Nephron progenitor cell (in vitro differentiated cells): ENCODE measurements around the gene PPP1CA.

Experiments used
- DNase-seq: peaks from one replicate; pipeline ENCODE4 v3.0.0; 2021
- H3K27ac Mint-ChIP-seq: 2 replicates; pipeline ENCODE4 v1.8.0; 2021; ENCODE audit warnings: mild to moderate bottlenecking, moderate library complexity, mixed read lengths
- H3K27me3 Mint-ChIP-seq: 2 replicates; pipeline ENCODE4 v1.8.0; 2021; ENCODE audit warnings: mild to moderate bottlenecking, low read depth, mixed read lengths; ENCODE audit not compliant: poor library complexity
- H3K36me3 Mint-ChIP-seq: 2 replicates; pipeline ENCODE4 v1.8.0; 2021; ENCODE audit warnings: low read depth, mixed read lengths
- H3K4me1 Mint-ChIP-seq: 2 replicates; pipeline ENCODE4 v1.8.0; 2021; ENCODE audit warnings: mixed read lengths
- H3K4me3 Mint-ChIP-seq: 2 replicates; pipeline ENCODE4 v1.8.0; 2021; ENCODE audit warnings: mild to moderate bottlenecking, moderate library complexity, mixed read lengths
- H3K9me3 Mint-ChIP-seq: 2 replicates; pipeline ENCODE4 v1.8.0; 2021; ENCODE audit warnings: mild to moderate bottlenecking, moderate library complexity, mixed read lengths
- CTCF ChIP-seq: fragments of 200-600 bp; sonication (generic); IDR thresholded peaks from 2 replicates; pipeline ENCODE4 v1.5.0; 2021; ENCODE audit warnings: antibody characterized with exemption

The PPP1CA gene

GRCh38 chr11:67409261-67409666 is 7.6 kb upstream of the PPP1CA start:
- peaks cover 27% of the 10 kb centered on the region for H3K27me3 Mint-ChIP-seq
- H3K36me3 Mint-ChIP-seq, result no peaks in the 10 kb centered on the region
- no peak for TF ChIP-seq CTCF
- no peak for DNase-seq
- no peak overlapping the region for H3K4me3 Mint-ChIP-seq
- peaks cover 41% of the 10 kb centered on the region for H3K4me1 Mint-ChIP-seq
- no peak overlapping the region for H3K27ac Mint-ChIP-seq
- H3K9me3 Mint-ChIP-seq, result no peaks in the 10 kb centered on the region

GRCh38 chr11:67408437-67409200 is 7.0 kb upstream of the PPP1CA start:
- no peak for DNase-seq
- peaks cover 20% of the 10 kb centered on the region for H3K27me3 Mint-ChIP-seq
- peaks cover 44% of the 10 kb centered on the region for H3K4me1 Mint-ChIP-seq
- H3K36me3 Mint-ChIP-seq, result no peaks in the 10 kb centered on the region
- no peaks in the 10 kb centered on the region for H3K9me3 Mint-ChIP-seq
- TF ChIP-seq CTCF, result no peak
- no peak overlapping the region for H3K4me3 Mint-ChIP-seq
- no peak overlapping the region for H3K27ac Mint-ChIP-seq

GRCh38 chr11:67407688-67408163 is 6.1 kb upstream of the PPP1CA start:
- no peaks in the 10 kb centered on the region for H3K9me3 Mint-ChIP-seq
- H3K27me3 Mint-ChIP-seq, result peaks cover 12% of the 10 kb centered on the region
- H3K27ac Mint-ChIP-seq, result no peak overlapping the region
- H3K36me3 Mint-ChIP-seq, result no peaks in the 10 kb centered on the region
- no peak for TF ChIP-seq CTCF
- peaks cover 43% of the 10 kb centered on the region for H3K4me1 Mint-ChIP-seq
- no peak overlapping the region for H3K4me3 Mint-ChIP-seq
- no peak for DNase-seq

GRCh38 chr11:67406969-67407687 is 5.5 kb upstream of the PPP1CA start:
- H3K4me1 Mint-ChIP-seq, result peaks cover 40% of the 10 kb centered on the region
- peaks cover 8% of the 10 kb centered on the region for H3K27me3 Mint-ChIP-seq
- no peaks in the 10 kb centered on the region for H3K9me3 Mint-ChIP-seq
- H3K36me3 Mint-ChIP-seq, result no peaks in the 10 kb centered on the region
- DNase-seq, result no peak
- H3K4me3 Mint-ChIP-seq, result no peak overlapping the region
- no peak for TF ChIP-seq CTCF
- H3K27ac Mint-ChIP-seq, result peak overlapping the region; percentile 90

- H3K4me3 Mint-ChIP-seq, result no peak overlapping the region
- H3K9me3 Mint-ChIP-seq, result no peaks in the 10 kb centered on the region
- TF ChIP-seq CTCF, result no peak
- no peaks in the 10 kb centered on the region for H3K36me3 Mint-ChIP-seq
- H3K27ac Mint-ChIP-seq, result no peak overlapping the region
- peaks cover 38% of the 10 kb centered on the region for H3K4me1 Mint-ChIP-seq
- peaks cover 4% of the 10 kb centered on the region for H3K27me3 Mint-ChIP-seq
- DNase-seq, result no peak
Observed at GRCh38 chr11:67406420-67406968, 4.8 kb upstream of the PPP1CA start.
